IMR-90 (cell line): ENCODE data around the gene SPARCL1.

ENCODE experiments used
- CTCF ChIP-seq: conservative IDR thresholded peaks from 2 replicates; pipeline ENCODE4 v1.5.1; 2012; ENCODE audit warnings: mild to moderate bottlenecking, low read depth, low read length, improper control_type of control experiment
- ELK1 ChIP-seq: fragments of 150-350 bp; IDR thresholded peaks from 2 replicates; pipeline ENCODE4 v1.6.1; 2016; ENCODE audit warnings: low read depth, mild to moderate bottlenecking, low read length, moderate library complexity, borderline replicate concordance
- FOS ChIP-seq: fragments of 150-350 bp; IDR thresholded peaks from 2 replicates; pipeline ENCODE4 v1.6.1; 2016; ENCODE audit warnings: low read depth, low read length
- POLR2A ChIP-seq: IDR thresholded peaks from 2 replicates; pipeline ENCODE4 v1.6.1; 2012; ENCODE audit warnings: mild to moderate bottlenecking, low read depth, low read length
- RAD21 ChIP-seq: IDR thresholded peaks from 2 replicates; pipeline ENCODE4 v1.6.1; 2012; ENCODE audit warnings: low read length, improper control_type of control experiment
- RFX5 ChIP-seq: IDR thresholded peaks from 2 replicates; pipeline ENCODE4 v1.8.0; 2012; ENCODE audit warnings: low read depth, mild to moderate bottlenecking, low read length, moderate library complexity
- SMC3 ChIP-seq: fragments of 150-350 bp; IDR thresholded peaks from 2 replicates; pipeline ENCODE4 v1.6.1; 2016; ENCODE audit warnings: low read depth, mild to moderate bottlenecking, antibody characterized with exemption, low read length, moderate library complexity
- USF2 ChIP-seq: fragments of 150-350 bp; IDR thresholded peaks from 2 replicates; pipeline ENCODE4 v1.6.1; 2017; ENCODE audit warnings: mild to moderate bottlenecking, antibody characterized with exemption, low read length, low read depth

GRCh38 chr4:87523307-87523706 lies 5.9 kb downstream of the SPARCL1 start:
- TF ChIP-seq CTCF, result no peak
- no peak for TF ChIP-seq USF2
- TF ChIP-seq RAD21, result no peak
- no peak for TF ChIP-seq POLR2A
- TF ChIP-seq FOS, result no peak
- TF ChIP-seq ELK1, result no peak
- TF ChIP-seq SMC3, result no peak
- TF ChIP-seq RFX5, result no peak
